Spleen (tissue), 11 donors: ENCODE results near the gene FAM3C. TPM values are rescaled to one million over a fixed set of nuclear protein-coding genes. Genes with fewer than 3 reads are reported as not detected.

Experiments used
- DNase-seq: peaks from one replicate; pipeline ENCODE4 v3.0.0-alpha.2; 2020
- H3K27ac ChIP-seq, 8 donors: fragments of 200-600 bp; sonication (generic) in 7 of 8; 1 replicate in 4 of 8; 2 replicates in 4 of 8; pipeline versions ENCODE4 v1.5.0 to v1.8.0; 2016 to 2021; ENCODE audit warnings: inconsistent platforms in 4 of 8, mild to moderate bottlenecking in 4 of 8, moderate library complexity in 1 of 8
- H3K27me3 ChIP-seq, 7 donors: fragments of 200-600 bp; sonication (generic) in 6 of 7; replicated peaks in 1 of 7; 1 replicate in 4 of 7; 2 replicates in 3 of 7; pipeline versions ENCODE4 v1.5.0 to v1.8.0; 2016 to 2021; ENCODE audit warnings: inconsistent platforms in 3 of 7, mild to moderate bottlenecking in 1 of 7
- H3K36me3 ChIP-seq, 6 donors: fragments of 200-600 bp; sonication (generic) in 5 of 6; 1 replicate in 4 of 6; 2 replicates in 2 of 6; pipeline versions ENCODE4 v1.5.0 to v1.8.0; 2016 to 2021; ENCODE audit warnings: inconsistent platforms in 2 of 6
- H3K4me1 ChIP-seq, 6 donors: fragments of 200-600 bp; sonication (generic) in 5 of 6; 1 replicate in 3 of 6; 2 replicates in 3 of 6; pipeline versions ENCODE4 v1.5.0 to v1.8.0; 2016 to 2021; ENCODE audit warnings: inconsistent platforms in 3 of 6
- H3K4me3 ChIP-seq, 8 donors: fragments of 200-600 bp; sonication (generic) in 7 of 8; 1 replicate in 4 of 8; 2 replicates in 4 of 8; pipeline versions ENCODE4 v1.5.0 to v1.8.0; 2016 to 2021; ENCODE audit warnings: inconsistent platforms in 4 of 8, mild to moderate bottlenecking in 4 of 8, moderate library complexity in 2 of 8
- H3K9me3 ChIP-seq, 8 donors: fragments of 200-600 bp; sonication (generic) in 7 of 8; 1 replicate in 4 of 8; 2 replicates in 4 of 8; pipeline versions ENCODE4 v1.5.0 to v1.8.0; 2016 to 2021; ENCODE audit warnings: inconsistent platforms in 4 of 8
- CTCF ChIP-seq, 11 experiments: fragments of 200-600 bp in 7 of 11; fragments of 450-650 bp in 4 of 11; sonication (generic) in 4 of 11; IDR thresholded peaks in 8 of 11; conservative IDR thresholded peaks in 3 of 11; 1 replicate in 7 of 11; 2 replicates in 4 of 11; pipeline versions ENCODE4 v1.4.0 to v1.8.0; 2016 to 2021; ENCODE audit warnings: antibody characterized with exemption in 11 of 11, inconsistent platforms in 4 of 11, mild to moderate bottlenecking in 1 of 11
- POLR2A ChIP-seq, 3 donors: fragments of 450-650 bp; IDR thresholded peaks; one replicate each; pipeline ENCODE4 v1.5.1; 2017; ENCODE audit warnings: antibody characterized with exemption in 3 of 3, mild to moderate bottlenecking in 1 of 3
- POLR2AphosphoS5 ChIP-seq, 3 donors: sonication (generic); formaldehyde crosslinking; IDR thresholded peaks; one replicate each; pipeline ENCODE4 v1.5.1; 2017; ENCODE audit warnings: antibody characterized with exemption in 3 of 3
- WGBS, 5 donors: extraction: QIAGEN DNeasy Blood & Tissue Kit in 3 of 5; methylation state at CpG; one replicate each; pipeline versions ENCODE4 v1.1.5 to v1.1.7; 2013 to 2018; 5-methylcytosine and 5-hydroxymethylcytosine counted together
- intact Hi-C: fragments of 100-400 bp; cut with DNase I; formaldehyde crosslinking; loops from one replicate; pipeline ENCODE4 v1.15.0; 2023; ENCODE audit warnings: low total_unique reads
- polyA plus RNA-seq, 3 donors: library from polyadenylated mRNA; stranded (reverse); fragments of 200-250 nt; gene quantifications; one replicate each; pipeline ENCODE4 v1.2.1, GENCODE V29; 2013
- total RNA-seq, 7 donors: library from RNA; depleted of rRNA in 3 of 7; stranded (reverse); fragments of >200 nt in 3 of 7; fragmentation: NEBNext Ultra II Directional in 4 of 7; extraction: Animal tissue kit (Norgen Biotek cat#: 25700) in 4 of 7; gene quantifications; one replicate each; pipeline versions ENCODE4 v1.1.0 to v1.2.1, GENCODE V29; 2016 to 2021
- donor health status: healthy with polysubstance abuse.
- donor health status: DM: no; HTN: no; CAD: no; lungs with moderate emphysema.
- donor health status: DM: no; HTN: no; CAD: no.
- donor health status: Bipolar disorder and iron deficiency.
- donor health status: healthy.
- donor health status: DM: no; HTN: no; CAD: no.
- donor health status: DM: yes; HTN: yes; CAD: no.

FAM3C gene
- total and polyA plus RNA-seq, 10 donors: 35.4 to 69.2 (median 54.1) TPM

GRCh38 chr7:121331048-121331447, 65.1 kb downstream of the FAM3C start:
- H3K27ac ChIP-seq: no peak overlapping the region
- H3K4me3 ChIP-seq: peak overlapping the region in 1 of 8 donors; percentile 76
- no peaks in the 10 kb centered on the region for H3K36me3 ChIP-seq
- WGBS, 5 donors: 63 to 80% (median 73%) methylated on average over 4 of the region's 4 CpGs
- TF ChIP-seq POLR2A (IDR thresholded peaks at IDR 0.05) (no peak), POLR2AphosphoS5 (IDR thresholded peaks at IDR 0.05) (no peak), CTCF (IDR thresholded peaks at IDR 0.05 in 8 of 11, conservative IDR thresholded peaks at IDR 0.05 in 3 of 11) (no peak)
- H3K27me3 ChIP-seq: peaks cover 0 to 64% (median 52%) of the 10 kb centered on the region in 7 donors
- DNase-seq: no peak
- intact Hi-C loops: no loop called here
- no peaks in the 10 kb centered on the region for H3K9me3 ChIP-seq
- H3K4me1 ChIP-seq: peaks cover 5 to 33% (median 23%) of the 10 kb centered on the region in 6 donors

GRCh38 chr7:121330053-121330833, 65.9 kb downstream of the FAM3C start:
- no peak for TF ChIP-seq POLR2A (IDR thresholded peaks at IDR 0.05)
- TF ChIP-seq CTCF (IDR thresholded peaks at IDR 0.05 in 8 of 11, conservative IDR thresholded peaks at IDR 0.05 in 3 of 11): no peak
- peak in 2 of 3 donors; percentile 49 to 59 for TF ChIP-seq POLR2AphosphoS5 (IDR thresholded peaks at IDR 0.05)
- no peaks in the 10 kb centered on the region for H3K36me3 ChIP-seq
- DNase-seq: peak; percentile 84
- no peaks in the 10 kb centered on the region for H3K9me3 ChIP-seq
- peaks cover 0 to 64% (median 52%) of the 10 kb centered on the region in 7 donors for H3K27me3 ChIP-seq
- peak overlapping the region; percentile 39 to 76 (median 49) for H3K4me3 ChIP-seq
- H3K4me1 ChIP-seq: peaks cover 5 to 33% (median 23%) of the 10 kb centered on the region in 6 donors
- intact Hi-C loops: no loop called here
- H3K27ac ChIP-seq: peak overlapping the region in 5 of 8 donors; percentile 33 to 64 (median 51)
- WGBS, 5 donors: 2 to 3% (median 2%) methylated on average over 48 to 52 of the region's 52 CpGs

GRCh38 chr7:121329191-121330052, 66.7 kb downstream of the FAM3C start:
- Histone ChIP-seq H3K27ac (peak overlapping the region in 5 of 8 donors; percentile 33 to 64 (median 51)), H3K9me3 (no peaks in the 10 kb centered on the region), H3K36me3 (no peaks in the 10 kb centered on the region), H3K4me1 (peaks cover 5 to 33% (median 23%) of the 10 kb centered on the region in 6 donors), H3K27me3 (peaks cover 0 to 64% (median 52%) of the 10 kb centered on the region in 7 donors), H3K4me3 (peak overlapping the region; percentile 39 to 76 (median 49))
- peak; percentile 87 for DNase-seq
- 4 to 8% (median 5%) methylated on average over 23 to 47 of the region's 47 CpGs for WGBS, 5 donors
- intact Hi-C loops: no loop called here
- TF ChIP-seq POLR2AphosphoS5 (IDR thresholded peaks at IDR 0.05) (peak in 1 of 3 donors; percentile 20), POLR2A (IDR thresholded peaks at IDR 0.05) (no peak), CTCF (IDR thresholded peaks at IDR 0.05 in 8 of 11, conservative IDR thresholded peaks at IDR 0.05 in 3 of 11) (peak in 2 of 11 experiments; percentile 11 to 28)
